ENCODE data around the gene DCAF12. TPM values are rescaled to one million over a fixed set of nuclear protein-coding genes. Genes with fewer than 3 reads are reported as not detected.

Gene DCAF12
- total RNA-seq, 3 donors from 2014 or later (not counting 1 experiment from before 2014, with no cell fraction given), result 14.9 to 24.3 (median 21.3) TPM

- no peak for TF ChIP-seq CTCF (IDR thresholded peaks at IDR 0.05)
- Mint-ChIP-seq H3K4me3 (no peak overlapping the region), H3K9me3 (no peaks in the 10 kb centered on the region), H3K27ac (no peak overlapping the region), H3K4me1 (peaks cover 0 to 10% of the 10 kb centered on the region in 2 donors), H3K36me3 (no peaks in the 10 kb centered on the region), H3K27me3 (ENCODE audit: low read depth in 2 of 2) (no peaks in the 10 kb centered on the region)
- Histone ChIP-seq H3K4me3 (ENCODE audit: low read length) (no peak overlapping the region), H3K4me1 (ENCODE audit: control insufficient read depth, insufficient read depth, low read length) (peaks cover 6% of the 10 kb centered on the region), H3K9me3 (ENCODE audit: control insufficient read depth, insufficient read depth, low read length) (no peaks in the 10 kb centered on the region), H3K36me3 (ENCODE audit: control insufficient read depth, insufficient read depth, low read length) (no peaks in the 10 kb centered on the region), H3K27ac (ENCODE audit: low read length) (no peak overlapping the region), H3K27me3 (ENCODE audit: control insufficient read depth, insufficient read depth, low read length) (no peaks in the 10 kb centered on the region)
- intact Hi-C loops (cut with micrococcal nuclease), result no loop called here
- DNase-seq (no peak), ATAC-seq (no peak)
- 100% methylated on average over 1 of the region's 1 CpG for WGBS (ENCODE audit: insufficient coverage)
These were observed 43.9 kb upstream of the DCAF12 start for GRCh38 chr9:34170237-34170991.

- WGBS (ENCODE audit: insufficient coverage), result 91% methylated on average over 6 of the region's 6 CpGs
- no peak overlapping the region for H3K27ac Mint-ChIP-seq
- no peaks in the 10 kb centered on the region for H3K27me3 Mint-ChIP-seq (ENCODE audit: low read depth in 2 of 2)
- TF ChIP-seq CTCF (IDR thresholded peaks at IDR 0.05), result no peak
- DNase-seq, result no peak
- intact Hi-C loops (cut with micrococcal nuclease), result no loop called here
- no peak overlapping the region for H3K4me3 ChIP-seq (ENCODE audit: low read length)
- no peaks in the 10 kb centered on the region for H3K36me3 ChIP-seq (ENCODE audit: control insufficient read depth, insufficient read depth, low read length)
- H3K36me3 Mint-ChIP-seq, result no peaks in the 10 kb centered on the region
- no peak overlapping the region for H3K4me3 Mint-ChIP-seq
- peaks cover 6% of the 10 kb centered on the region for H3K4me1 ChIP-seq (ENCODE audit: control insufficient read depth, insufficient read depth, low read length)
- peaks cover 0 to 10% of the 10 kb centered on the region in 2 donors for H3K4me1 Mint-ChIP-seq
- no peaks in the 10 kb centered on the region for H3K9me3 Mint-ChIP-seq
- ATAC-seq, result no peak
- H3K27me3 ChIP-seq (ENCODE audit: control insufficient read depth, insufficient read depth, low read length), result no peaks in the 10 kb centered on the region
- no peaks in the 10 kb centered on the region for H3K9me3 ChIP-seq (ENCODE audit: control insufficient read depth, insufficient read depth, low read length)
- no peak overlapping the region for H3K27ac ChIP-seq (ENCODE audit: low read length)
These were observed 42.6 kb upstream of the DCAF12 start for GRCh38 chr9:34169125-34169524.

GRCh38 chr9:34163434-34163833 is 36.9 kb upstream of the DCAF12 start:
- DNase-seq (no peak), ATAC-seq (no peak)
- Histone ChIP-seq H3K27ac (ENCODE audit: low read length) (no peak overlapping the region), H3K36me3 (ENCODE audit: control insufficient read depth, insufficient read depth, low read length) (no peaks in the 10 kb centered on the region), H3K4me1 (ENCODE audit: control insufficient read depth, insufficient read depth, low read length) (no peaks in the 10 kb centered on the region), H3K27me3 (ENCODE audit: control insufficient read depth, insufficient read depth, low read length) (no peaks in the 10 kb centered on the region), H3K9me3 (ENCODE audit: control insufficient read depth, insufficient read depth, low read length) (no peaks in the 10 kb centered on the region), H3K4me3 (ENCODE audit: low read length) (no peak overlapping the region)
- no peaks in the 10 kb centered on the region for H3K36me3 Mint-ChIP-seq
- intact Hi-C loops (cut with micrococcal nuclease), result no loop called here
- H3K27me3 Mint-ChIP-seq (ENCODE audit: low read depth in 2 of 2), result no peaks in the 10 kb centered on the region
- no peak overlapping the region for H3K27ac Mint-ChIP-seq
- no peaks in the 10 kb centered on the region for H3K9me3 Mint-ChIP-seq
- no peak overlapping the region for H3K4me3 Mint-ChIP-seq
- 72% methylated on average over 3 of the region's 3 CpGs for WGBS (ENCODE audit: insufficient coverage)
- no peak for TF ChIP-seq CTCF (IDR thresholded peaks at IDR 0.05)
- peaks cover 0 to 9% of the 10 kb centered on the region in 2 donors for H3K4me1 Mint-ChIP-seq
